Choroid plexus epithelial cell (primary cell): ENCODE measurements around the gene GNB1.
A peak's percentile ranks its signal among the peaks of the same experiment; 100 is the strongest.

Experiments used
- DNase-seq: peaks from one replicate; pipeline ENCODE4 v3.0.0-alpha.2; 2010; ENCODE audit warnings: low read depth
- H3K4me3 ChIP-seq: 2 replicates; pipeline ENCODE4 v1.5.1; 2011; ENCODE audit warnings: low read depth, mild to moderate bottlenecking, control low read depth, low read length, moderate library complexity
- CTCF ChIP-seq: conservative IDR thresholded peaks from 2 replicates; pipeline ENCODE4 v1.5.1; 2011; ENCODE audit warnings: low read depth, mild to moderate bottlenecking, control low read depth, inconsistent platforms, low read length, moderate library complexity

Gene GNB1

GRCh38 chr1:1806890-1807289 lies 84.0 kb downstream of the GNB1 start:
- no peak for DNase-seq
- no peak for TF ChIP-seq CTCF
- H3K4me3 ChIP-seq, result no peak overlapping the region

GRCh38 chr1:1804301-1804700 lies 86.6 kb downstream of the GNB1 start:
- no peak overlapping the region for H3K4me3 ChIP-seq
- no peak for TF ChIP-seq CTCF
- no peak for DNase-seq

GRCh38 chr1:1802871-1803270 lies 88.0 kb downstream of the GNB1 start:
- TF ChIP-seq CTCF, result no peak
- no peak overlapping the region for H3K4me3 ChIP-seq
- DNase-seq, result no peak

- DNase-seq, result no peak
Observed at GRCh38 chr1:1799716-1800115, 91.2 kb downstream of the GNB1 start.

GRCh38 chr1:1797731-1798341 lies 93.1 kb downstream of the GNB1 start:
- DNase-seq, result no peak
- no peak for TF ChIP-seq CTCF
- H3K4me3 ChIP-seq, result no peak overlapping the region

More at GRCh38 chr1:1799716-1800115, 91.2 kb downstream of the GNB1 start:
- no peak overlapping the region for H3K4me3 ChIP-seq
- TF ChIP-seq CTCF, result no peak

GRCh38 chr1:1796466-1796865 lies 94.4 kb downstream of the GNB1 start:
- peak; percentile 46 for TF ChIP-seq CTCF
- H3K4me3 ChIP-seq, result no peak overlapping the region
- DNase-seq, result no peak

- no peak for DNase-seq
- peak; percentile 15 for TF ChIP-seq CTCF
- H3K4me3 ChIP-seq, result no peak overlapping the region
Observed at GRCh38 chr1:1794999-1795398, 95.9 kb downstream of the GNB1 start.
